HG03565 (cell line): ENCODE measurements around the gene ANO1.

Source experiments
- ATAC-seq: cut with Tn5 transposase; IDR thresholded peaks from one replicate; pipeline ENCODE4 v1.9.1; 2021; ENCODE audit warnings: mild to moderate bottlenecking, moderate library complexity; ENCODE audit not compliant: unreplicated experiment

ANO1 gene

DNA sequence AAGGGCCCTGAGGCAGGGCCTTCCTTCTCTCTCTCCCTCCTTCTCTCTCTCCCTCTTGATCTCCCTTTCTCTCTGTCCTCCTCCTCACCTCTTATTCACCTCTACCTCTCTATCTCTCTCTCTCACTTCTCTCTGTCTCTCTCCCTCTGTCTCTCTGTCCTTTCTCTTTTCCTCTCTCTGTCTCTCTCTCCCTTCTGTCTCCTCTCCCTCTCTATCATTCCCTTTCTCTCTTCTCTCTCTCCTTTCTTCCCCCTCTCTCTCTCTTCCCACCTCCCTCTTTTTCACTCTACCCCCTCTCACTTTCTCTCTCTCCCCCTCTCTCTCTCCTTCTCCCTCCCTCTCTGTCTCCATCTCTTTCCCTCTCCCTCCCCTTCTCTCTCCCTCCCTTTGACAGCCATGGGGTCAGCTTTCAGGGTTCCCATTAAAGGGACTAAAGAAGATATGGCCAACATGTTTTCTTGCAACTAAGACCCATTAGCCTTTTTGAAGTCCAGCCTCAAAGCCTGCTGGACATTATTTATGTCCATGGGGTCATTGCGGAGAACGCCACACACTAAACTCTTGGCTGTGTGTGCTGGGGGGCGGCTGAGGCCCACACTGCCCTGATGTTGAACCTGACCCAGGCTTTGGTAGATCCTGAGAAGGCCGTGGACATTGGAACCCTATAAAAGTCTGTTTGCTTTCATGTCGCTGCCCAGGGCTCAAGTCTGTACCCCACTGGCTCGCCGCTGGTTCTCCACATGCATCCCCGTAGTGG is 15.0 kb downstream of the ANO1 start:
- no peak for ATAC-seq

DNA sequence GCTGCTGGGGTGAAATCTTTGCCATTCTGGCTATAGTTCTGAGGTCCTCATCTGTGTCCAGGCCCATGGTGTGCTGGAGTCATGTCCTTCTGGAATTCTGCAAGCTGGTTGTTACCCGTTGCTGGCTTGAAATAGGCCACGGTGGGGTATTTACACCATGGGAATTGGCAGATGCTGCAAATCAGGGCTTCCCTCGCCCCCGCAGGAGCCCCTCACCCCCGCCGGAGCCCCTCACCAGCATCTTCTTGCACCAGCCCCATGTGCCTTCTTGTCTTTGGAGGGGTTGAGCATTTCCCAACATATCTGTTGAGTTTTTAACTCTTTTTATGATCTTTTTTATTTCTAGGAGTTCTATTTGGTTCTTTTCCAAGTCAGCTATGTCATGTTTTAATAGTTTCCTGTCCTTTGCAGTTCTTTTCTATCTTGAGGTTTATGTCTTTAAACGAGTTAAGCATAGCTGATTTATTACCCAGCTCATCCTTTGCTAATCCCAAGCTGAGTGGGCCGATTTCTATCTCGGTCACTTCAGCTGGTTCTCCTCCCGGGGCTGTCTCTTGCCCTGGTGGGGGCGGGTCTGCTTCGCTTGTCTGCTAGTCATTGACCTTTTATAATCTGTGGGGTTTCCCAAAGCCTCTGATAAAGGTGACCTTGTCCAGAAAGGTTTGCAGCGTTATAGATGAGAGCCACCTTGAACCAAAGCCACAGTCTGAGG is 17.6 kb downstream of the ANO1 start:
- no peak for ATAC-seq

DNA sequence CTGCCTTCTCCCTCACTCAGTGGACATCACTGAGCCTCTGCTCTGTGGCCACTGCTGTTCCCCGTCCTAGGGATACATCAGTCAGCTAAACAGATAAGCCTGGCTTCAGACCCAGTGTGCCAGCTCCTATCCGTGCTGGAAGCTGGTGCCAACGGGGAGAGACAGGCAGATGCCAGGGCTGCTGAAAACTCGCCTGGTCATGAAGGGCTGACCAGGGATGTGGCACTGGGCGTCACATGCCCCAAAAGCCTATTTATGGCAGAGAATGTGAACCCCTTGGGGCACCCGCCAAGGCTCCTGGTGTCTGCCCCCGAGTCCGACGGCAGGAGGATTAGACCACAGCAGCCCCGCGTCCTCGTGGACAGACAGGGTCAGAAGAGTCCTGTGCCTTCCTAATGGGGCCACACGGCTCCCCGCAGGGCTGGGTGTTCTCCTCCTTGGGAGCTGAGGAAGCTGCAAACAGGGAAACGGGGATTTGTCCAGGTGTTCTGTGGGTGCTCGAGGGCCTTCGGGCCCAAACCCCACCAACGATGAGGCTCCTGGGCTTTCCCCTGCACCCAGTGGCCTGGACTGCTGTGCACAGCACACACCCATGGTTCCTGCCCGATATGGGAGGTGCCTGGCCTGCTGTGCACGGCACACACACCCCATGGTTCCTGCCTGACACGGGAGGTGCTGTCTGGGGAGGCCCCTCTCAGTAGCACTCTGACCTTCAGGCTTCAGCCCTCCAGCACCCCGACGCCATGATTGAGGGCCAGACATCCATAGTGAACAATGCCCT is 19.9 kb downstream of the ANO1 start:
- no peak for ATAC-seq

DNA sequence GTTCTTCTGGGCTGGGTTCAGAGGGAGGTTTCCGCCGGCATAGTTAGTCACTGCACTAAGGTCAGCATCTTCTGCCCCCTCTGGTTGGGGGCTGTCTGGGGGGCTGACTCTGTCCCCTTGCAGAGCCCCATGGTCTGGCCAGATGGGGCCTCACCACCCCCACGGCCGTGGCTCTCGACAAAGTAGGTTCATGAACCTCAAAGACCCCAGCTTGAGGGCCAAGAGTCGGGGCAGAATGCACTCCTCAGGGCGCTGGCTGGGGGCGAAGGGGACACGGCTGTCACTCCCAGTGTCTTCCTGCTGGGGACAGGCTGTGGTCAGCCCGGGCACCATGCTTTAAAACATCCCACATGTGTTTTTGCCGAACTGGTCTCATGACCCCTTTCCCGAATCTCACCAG is 20.8 kb downstream of the ANO1 start:
- no peak for ATAC-seq

DNA sequence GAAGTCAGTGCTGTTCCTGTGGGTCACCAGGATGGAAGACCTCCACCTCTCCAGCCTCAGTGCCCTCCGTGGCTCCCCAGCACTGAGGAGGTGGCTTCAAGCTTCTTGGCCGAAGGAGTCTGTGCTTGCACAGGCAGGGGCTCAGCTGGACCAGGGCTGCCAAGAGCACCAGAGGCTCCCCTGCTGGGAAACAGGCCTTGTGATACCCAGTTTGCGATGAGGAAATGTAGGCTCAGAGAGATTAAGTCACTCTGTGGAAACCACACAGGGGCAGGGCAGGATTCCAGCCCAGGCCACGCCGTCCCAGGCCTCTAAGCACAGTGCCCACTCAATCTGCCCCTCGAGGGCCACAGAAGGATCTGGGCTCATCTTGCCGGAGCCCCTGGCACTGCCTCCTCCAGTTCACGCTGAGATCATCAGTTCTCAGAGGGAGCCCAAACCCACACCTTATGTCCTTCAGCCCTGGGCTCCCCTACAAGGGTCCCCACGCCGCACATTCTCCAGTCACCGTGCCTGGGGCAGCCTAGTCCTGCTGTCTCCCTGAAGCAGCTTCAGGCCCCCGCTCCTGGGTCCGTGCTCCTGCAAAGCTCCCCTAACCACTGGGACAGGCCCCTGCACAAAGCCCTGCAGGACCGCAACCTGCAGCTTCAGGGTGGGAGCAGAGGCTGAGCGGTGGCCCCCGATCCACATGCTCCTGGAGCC is 21.6 kb downstream of the ANO1 start:
- ATAC-seq, result no peak

DNA sequence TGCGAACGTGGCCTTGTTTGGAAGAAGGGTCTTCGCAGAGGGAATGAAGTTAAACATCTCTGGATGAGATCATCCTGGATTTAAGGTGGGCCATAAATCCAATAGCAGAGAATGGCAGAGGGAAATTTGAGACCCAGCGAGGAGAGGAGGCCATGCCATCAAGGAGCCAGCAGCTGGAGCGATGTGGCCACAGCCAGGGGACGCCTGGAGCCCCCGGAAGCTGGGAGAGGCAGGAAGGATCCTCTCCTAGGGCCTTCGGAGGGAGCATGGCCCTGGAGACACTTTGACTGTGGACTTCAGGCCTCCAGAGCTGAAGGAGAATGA is 22.1 kb downstream of the ANO1 start:
- no peak for ATAC-seq

DNA sequence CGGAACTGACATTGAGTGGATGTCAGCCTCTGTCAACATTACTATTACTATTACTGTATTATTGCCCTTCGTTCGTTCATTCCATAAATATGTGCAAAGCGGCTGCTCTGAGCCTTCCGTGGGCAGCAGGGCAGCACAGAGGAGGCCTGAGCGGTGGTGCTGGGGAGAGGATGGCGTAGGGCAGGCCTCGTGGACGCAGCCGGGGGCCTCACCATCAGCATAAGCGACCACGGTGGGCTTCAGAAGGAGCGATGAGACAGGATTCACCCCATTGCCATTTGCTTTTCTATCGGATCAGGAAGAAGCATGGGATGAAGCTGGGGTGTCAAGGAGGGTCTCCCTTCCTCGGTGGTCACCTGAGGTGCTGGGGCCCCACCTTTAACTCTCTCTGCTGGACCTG is 22.7 kb downstream of the ANO1 start:
- ATAC-seq, result no peak

DNA sequence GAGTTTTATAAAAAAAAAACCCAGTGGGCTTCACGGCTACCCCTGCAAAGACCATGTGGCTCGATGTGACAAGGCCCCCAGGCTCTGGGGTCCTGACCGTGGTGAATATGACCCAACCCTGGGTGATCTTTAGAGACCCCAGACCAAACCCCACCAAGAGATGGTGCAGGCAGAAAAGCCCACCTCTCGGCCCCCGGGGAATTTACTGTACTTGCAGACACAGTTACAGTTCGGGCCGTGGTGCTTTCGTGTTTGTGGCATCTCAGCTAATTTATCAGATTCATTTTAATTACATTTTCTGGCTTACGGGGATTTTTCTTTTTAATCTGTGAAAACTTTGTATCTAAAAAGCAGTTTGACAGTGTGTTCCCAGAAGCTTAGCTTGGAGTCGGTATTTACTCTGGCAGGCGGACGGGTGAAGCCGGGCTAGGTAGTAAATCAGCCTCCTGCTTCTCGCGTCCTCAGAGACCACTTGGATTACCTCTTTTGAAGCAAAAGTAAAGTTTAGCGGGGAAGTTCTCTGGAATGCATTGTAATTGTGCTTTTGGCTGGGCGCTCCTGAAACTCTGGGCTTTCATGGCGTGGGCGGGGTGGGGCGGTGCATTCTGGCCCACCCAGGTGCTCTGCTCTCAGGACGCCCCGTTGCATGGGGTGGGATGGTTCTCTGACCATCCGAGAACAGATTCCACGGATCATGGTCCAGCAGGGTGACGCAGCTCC is 25.3 kb downstream of the ANO1 start:
- ATAC-seq, result no peak

DNA sequence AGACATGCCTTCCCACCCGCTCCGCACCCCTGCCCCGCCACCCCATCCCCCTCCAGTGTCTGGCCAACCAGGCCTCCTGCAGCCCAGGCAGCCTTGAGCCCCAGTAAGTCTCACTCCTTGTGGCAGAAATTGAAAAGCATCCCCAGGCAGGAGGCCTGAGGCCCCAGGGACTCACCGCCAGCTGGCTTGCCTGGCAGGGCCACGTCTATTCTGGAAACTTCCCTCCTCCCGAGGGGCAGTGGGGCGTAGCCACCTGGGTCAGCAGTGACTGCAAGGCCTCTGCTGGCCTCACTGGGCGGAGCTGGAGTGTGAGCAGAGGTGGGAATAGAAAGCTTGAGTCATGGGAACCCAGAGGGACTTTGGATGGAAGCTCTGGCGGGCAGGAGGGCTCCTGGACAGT is 26.3 kb downstream of the ANO1 start:
- no peak for ATAC-seq

DNA sequence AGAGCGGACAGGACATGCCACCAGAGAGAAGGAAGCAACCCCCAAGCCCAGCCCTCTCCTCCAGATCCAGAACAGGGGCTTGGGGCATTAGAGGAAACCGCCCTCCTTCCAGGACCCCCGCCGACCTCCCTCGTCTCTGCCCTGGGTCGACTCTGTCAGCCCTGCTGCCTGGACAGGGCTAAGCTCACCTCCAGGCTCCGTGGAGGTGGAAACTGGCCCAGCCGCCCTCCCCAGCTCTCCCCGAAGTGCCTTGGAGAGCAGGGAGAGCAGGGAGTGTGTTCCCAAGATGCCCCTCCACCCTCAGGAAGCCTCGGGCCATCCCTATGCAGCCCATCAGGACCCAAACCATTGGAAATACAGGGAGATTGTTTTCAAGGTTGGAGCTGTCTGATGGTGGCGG is 26.8 kb downstream of the ANO1 start:
- ATAC-seq, result no peak

DNA sequence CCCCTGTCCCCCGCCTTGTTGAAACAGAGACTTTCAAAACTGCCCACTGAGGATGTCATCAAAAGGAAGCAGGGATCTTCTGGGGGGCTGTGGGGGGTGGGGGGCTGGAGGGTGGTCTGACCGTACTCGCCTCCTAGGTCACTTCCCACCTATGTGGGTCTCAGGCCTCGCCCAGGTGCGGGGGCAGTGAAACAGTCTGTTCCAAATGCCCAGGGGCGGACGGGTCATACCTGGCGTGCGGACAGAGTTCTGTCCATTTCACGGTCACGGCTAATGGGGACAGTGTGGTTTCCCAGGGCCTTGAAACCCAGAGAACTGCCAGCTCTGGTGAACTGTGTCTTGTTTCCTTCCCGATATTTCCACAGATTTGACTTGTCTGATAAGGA is 27.2 kb downstream of the ANO1 start:
- no peak for ATAC-seq

DNA sequence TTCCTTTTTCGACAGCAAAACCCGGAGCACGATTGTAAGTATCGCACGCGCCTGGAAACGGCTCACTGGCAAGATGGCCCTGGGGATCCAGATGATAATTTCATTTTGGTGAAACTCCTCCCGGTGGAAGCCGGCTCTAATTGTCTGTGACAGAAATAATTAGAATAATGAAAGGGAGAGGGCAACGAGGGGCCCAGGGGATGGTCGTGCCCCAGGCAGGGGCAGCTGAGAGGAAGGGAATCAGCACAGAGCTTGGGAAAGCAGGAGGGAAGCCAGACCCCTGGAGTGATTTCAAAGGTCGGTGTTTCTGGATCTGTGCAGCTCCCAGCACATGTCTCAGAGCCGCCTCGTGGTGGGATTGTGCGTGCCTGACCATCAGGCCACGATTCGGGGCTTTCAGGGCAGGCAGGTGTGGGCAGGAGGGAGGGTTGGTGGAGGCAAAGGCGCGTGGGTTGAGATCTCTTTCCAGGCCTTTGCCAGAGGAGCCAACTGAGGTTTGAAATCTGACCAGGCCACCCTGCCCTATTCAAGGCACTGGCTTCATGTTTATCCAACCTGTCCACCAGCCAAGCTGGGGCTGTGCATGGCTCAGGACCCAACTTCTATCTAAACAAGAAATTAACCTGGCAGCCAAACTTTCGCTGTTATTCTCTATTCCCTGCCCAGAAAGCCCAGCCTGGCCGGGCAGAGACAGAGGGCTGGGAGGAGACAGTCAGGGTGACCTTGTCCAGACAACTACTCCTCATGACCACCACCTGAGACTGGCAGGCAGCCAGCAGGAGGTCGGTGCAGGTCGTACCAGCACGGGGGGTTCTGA is 27.8 kb downstream of the ANO1 start:
- ATAC-seq, result no peak

DNA sequence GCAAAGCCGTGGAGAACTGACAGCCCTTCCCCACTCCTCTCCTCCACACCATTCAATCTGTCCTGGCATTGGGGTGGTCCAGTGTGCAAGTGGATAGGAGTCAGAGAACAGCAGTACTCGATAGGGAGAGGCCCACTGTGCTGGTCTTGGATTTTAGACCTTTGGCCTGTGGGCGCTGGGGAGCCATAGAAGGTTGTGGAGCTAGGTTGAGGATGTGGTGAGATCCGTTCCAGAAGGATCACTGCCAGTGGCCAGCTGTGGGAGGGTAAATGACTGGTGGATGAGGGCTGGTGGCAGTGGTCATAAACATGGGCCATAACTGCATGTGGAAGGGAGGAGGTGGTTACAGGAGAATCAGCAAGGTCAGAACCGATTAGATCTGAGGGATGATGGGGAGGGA is 28.6 kb downstream of the ANO1 start:
- no peak for ATAC-seq

DNA sequence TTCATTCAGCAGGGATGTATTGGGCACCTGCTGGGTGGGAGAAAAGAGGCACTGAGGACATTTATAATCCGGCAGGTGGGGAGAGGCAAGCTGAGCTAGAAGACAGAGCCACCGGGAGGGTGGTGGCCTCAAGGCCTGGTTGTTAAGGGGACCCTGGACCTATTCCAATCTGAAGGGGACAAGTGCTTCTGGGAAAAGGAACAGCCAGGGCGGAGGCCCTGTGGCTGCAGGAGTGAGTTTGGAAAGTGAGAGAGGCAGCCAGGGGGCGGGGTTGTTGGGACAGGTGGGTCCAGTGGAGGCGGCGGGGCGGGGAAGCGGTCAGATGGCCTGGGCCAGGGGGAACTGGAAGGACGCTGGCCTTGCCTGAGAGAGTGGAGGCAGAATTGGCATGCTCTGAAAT is 29.1 kb downstream of the ANO1 start:
- ATAC-seq, result no peak

DNA sequence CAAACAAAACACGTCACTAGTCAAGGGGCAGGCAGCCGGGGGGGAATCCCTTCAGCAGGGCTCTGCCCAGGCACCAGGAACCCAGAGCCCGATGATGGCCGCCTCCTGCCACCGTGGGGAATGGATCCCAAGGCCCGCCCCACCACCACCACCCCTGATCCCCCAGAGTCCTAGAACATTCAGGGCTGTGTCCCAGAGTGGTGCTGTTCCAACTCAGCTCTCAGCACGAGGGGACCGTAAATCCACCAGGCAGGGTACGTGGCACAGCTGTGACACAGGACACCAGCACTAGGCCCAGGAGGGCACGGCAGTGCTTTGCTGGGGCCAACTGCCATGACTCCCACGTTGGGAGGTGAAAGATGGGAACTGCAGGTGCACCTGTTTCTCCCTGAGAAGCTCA is 29.6 kb downstream of the ANO1 start:
- ATAC-seq, result no peak

DNA sequence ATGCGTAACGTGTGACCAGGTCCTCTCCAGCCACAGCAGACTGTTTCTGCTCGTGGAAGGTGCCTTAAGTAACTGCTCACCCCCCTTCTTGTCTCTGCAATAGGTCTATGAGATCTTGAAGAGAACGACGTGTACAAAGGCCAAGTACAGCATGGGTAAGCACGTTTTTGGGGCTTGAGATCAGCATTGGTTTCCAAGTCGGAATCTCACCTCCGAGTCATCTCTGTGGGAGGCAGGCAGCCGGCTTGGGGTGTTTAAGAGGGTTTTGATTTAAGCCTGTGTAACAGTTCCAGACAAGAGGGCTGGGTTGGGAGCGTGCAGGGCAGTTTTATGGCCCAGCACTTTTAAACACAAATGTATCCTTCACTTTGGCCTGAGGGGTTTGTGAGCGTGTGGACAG is 30.1 kb downstream of the ANO1 start:
- no peak for ATAC-seq

DNA sequence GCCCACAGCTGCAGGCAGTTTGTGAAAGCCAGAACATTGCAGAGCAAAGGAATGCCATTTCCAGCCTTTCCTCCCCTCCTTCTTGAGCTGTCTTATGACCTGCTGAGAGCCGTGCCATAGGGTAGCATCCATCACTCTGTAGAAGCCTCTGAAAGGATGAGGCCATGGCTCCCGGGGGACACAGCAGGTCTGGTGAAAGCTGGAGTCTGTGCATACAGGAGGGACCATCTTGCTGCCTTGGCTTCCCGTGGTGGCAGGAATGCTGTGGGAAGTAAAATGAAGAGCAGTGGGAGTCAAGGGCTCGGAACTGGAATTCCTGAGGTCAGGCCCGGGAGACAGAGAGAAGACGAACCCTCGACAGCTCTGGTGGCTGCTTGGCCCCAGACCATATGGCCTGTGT is 30.9 kb downstream of the ANO1 start:
- ATAC-seq, result no peak

DNA sequence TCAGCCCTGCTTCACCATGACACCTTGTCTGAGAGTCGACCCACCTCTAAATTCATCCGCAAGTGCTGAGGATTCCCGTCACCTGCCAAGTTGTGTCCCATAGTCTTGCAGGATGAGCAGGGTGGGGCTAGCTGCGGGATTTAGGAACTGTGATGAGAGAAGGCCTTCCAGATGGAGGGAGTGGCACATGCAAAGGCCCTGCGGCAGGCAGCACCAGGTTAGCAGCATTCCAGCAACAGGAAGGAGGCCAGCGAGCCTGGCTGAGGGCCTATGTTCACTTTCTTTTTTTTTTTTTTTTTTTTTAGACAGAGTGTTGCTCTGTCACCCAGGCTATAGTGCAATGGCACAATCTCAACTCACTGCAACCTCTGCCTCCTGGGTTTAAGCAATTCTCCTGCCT is 31.8 kb downstream of the ANO1 start:
- ATAC-seq, result no peak

DNA sequence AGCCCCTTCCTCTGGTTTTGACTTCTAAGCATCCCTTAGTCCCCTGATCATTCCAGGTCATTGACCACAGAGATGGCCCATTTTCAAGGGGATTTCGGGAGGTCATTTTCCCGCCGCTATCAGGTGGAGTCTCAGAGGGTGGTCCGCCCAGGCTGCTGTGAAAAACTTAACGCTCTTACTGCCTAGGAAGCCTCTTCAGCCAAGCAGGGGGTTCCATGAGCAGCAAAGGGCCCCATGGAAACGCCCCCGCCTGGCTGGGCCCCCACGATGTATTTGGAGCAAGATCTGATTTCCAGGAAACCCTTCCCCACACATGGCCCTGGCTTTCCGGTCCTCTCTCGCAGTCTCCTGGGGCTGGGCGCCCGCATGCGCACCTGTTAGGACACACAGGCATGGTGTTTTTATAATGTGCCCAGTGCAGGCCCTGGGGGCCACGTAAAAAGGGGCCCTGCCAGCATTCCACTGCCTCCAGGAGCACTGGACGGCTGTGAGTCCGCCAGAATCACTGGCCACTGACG is 32.5 kb downstream of the ANO1 start:
- no peak for ATAC-seq
